Activated naive CD8-positive, alpha-beta T cell treated with anti-CD3 and anti-CD28 coated beads, Interleukin-2, amount 50 U/mL, for 24 hours (primary cell): ENCODE data around the gene CCDC149.

Experiments
- ATAC-seq: fragments of 150-1000 bp; cut with Tn5 transposase; one replicate; pipeline ENCODE4 v1.10.0; 2021
- DNase-seq: peaks from one replicate; pipeline ENCODE4 v3.0.0; 2021
- H3K27ac Mint-ChIP-seq: one replicate; pipeline ENCODE4 v1.8.0; 2021; ENCODE audit warnings: mild to moderate bottlenecking, mixed read lengths
- H3K27me3 Mint-ChIP-seq: one replicate; pipeline ENCODE4 v1.8.0; 2021; ENCODE audit warnings: mixed read lengths
- H3K36me3 Mint-ChIP-seq: one replicate; pipeline ENCODE4 v1.8.0; 2021; ENCODE audit warnings: low read depth, mixed read lengths
- H3K4me1 Mint-ChIP-seq: one replicate; pipeline ENCODE4 v1.8.0; 2021; ENCODE audit warnings: mixed read lengths
- H3K4me3 Mint-ChIP-seq: one replicate; pipeline ENCODE4 v1.8.0; 2021; ENCODE audit warnings: mild to moderate bottlenecking, moderate library complexity, mixed read lengths
- H3K9me3 Mint-ChIP-seq: one replicate; pipeline ENCODE4 v1.8.0; 2021; ENCODE audit warnings: mixed read lengths

CCDC149 gene

DNA sequence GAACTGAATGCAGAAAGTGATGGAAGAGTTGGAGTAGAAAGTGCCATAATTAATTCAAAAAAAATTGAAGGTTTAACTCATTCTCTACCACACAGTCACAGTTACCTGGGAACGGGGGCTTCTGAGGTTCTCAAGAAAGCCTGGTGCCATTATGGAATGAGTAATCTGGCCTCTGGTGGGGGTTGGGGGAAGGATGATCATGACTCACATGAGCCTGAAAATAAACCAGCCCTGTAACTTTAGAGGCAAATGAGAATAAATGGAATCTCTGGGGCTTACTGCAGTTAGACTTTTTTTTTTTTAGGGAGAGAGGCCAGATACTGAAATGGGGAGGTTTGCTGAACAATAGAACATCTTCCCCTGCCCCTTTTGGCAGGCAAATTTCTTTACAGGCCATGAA lies 62.2 kb downstream of the CCDC149 start:
- H3K27me3 Mint-ChIP-seq = peaks cover 4% of the 10 kb centered on the region
- H3K9me3 Mint-ChIP-seq = no peaks in the 10 kb centered on the region
- ATAC-seq = no peak
- H3K4me1 Mint-ChIP-seq = no peaks in the 10 kb centered on the region
- no peaks in the 10 kb centered on the region for H3K36me3 Mint-ChIP-seq
- no peak overlapping the region for H3K4me3 Mint-ChIP-seq
- H3K27ac Mint-ChIP-seq = no peak overlapping the region
- DNase-seq = no peak

DNA sequence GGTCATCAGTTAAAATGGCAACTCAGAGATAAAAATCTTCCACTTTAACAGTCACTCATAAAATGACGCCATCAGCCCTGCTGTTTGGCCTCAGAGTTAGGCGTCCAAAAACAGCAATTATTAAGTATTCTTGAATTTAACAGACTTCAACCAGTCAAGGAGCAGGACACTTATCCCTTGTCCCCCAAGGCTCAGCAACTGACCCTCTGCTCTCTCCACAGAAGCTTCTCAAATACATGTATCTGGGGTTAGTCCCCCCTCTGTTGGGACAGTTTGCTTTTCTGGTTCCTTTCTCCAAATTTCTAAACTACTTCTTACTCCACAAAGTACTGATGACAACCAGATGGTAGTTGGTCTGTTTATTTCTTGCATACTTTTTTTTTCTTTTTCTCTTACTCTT lies 63.1 kb downstream of the CCDC149 start:
- Mint-ChIP-seq H3K27ac (no peak overlapping the region), H3K27me3 (peaks cover 4% of the 10 kb centered on the region), H3K4me3 (no peak overlapping the region), H3K36me3 (no peaks in the 10 kb centered on the region), H3K4me1 (no peaks in the 10 kb centered on the region), H3K9me3 (no peaks in the 10 kb centered on the region)
- no peak for DNase-seq
- ATAC-seq = no peak

- Mint-ChIP-seq H3K27me3 (peaks cover 4% of the 10 kb centered on the region), H3K4me3 (no peak overlapping the region), H3K9me3 (no peaks in the 10 kb centered on the region), H3K4me1 (no peaks in the 10 kb centered on the region), H3K36me3 (no peaks in the 10 kb centered on the region), H3K27ac (no peak overlapping the region)
- no peak for ATAC-seq
- no peak for DNase-seq
These were observed 63.5 kb downstream of the CCDC149 start for GRCh38 chr4:24849351-24849750.

GRCh38 chr4:24846716-24847115 lies 66.1 kb downstream of the CCDC149 start:
- Mint-ChIP-seq H3K4me1 (no peaks in the 10 kb centered on the region), H3K27me3 (no peaks in the 10 kb centered on the region), H3K27ac (no peak overlapping the region), H3K9me3 (no peaks in the 10 kb centered on the region), H3K4me3 (no peak overlapping the region), H3K36me3 (no peaks in the 10 kb centered on the region)
- ATAC-seq (no peak), DNase-seq (no peak)

- H3K27me3 Mint-ChIP-seq = no peaks in the 10 kb centered on the region
- no peaks in the 10 kb centered on the region for H3K36me3 Mint-ChIP-seq
- DNase-seq (no peak), ATAC-seq (no peak)
- H3K4me3 Mint-ChIP-seq = no peak overlapping the region
- H3K9me3 Mint-ChIP-seq = no peaks in the 10 kb centered on the region
- no peaks in the 10 kb centered on the region for H3K4me1 Mint-ChIP-seq
- H3K27ac Mint-ChIP-seq = no peak overlapping the region
These were observed 66.9 kb downstream of the CCDC149 start for GRCh38 chr4:24845902-24846301.

DNA sequence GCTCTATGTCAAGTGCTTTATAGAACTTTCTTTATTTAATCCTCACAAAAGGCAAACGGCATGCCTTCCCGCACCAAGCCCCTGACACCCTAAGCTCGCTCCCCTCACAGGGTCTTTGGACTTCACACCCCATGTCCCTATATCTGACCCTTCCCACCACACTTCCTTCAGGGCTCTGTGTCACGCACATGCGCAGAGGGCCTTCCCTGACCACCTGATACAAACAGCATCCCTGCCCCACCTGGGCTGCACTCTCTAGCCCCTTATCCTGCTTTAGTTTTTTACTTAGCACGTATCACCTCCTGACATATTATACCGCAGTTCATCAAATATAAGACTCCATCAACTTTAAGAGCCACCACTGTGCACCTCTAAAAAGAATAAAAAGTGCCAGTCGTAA lies 67.7 kb downstream of the CCDC149 start:
- H3K36me3 Mint-ChIP-seq = no peaks in the 10 kb centered on the region
- no peaks in the 10 kb centered on the region for H3K4me1 Mint-ChIP-seq
- H3K27ac Mint-ChIP-seq = no peak overlapping the region
- no peaks in the 10 kb centered on the region for H3K9me3 Mint-ChIP-seq
- no peak for DNase-seq
- no peak overlapping the region for H3K4me3 Mint-ChIP-seq
- H3K27me3 Mint-ChIP-seq = no peaks in the 10 kb centered on the region
- ATAC-seq = no peak

- Mint-ChIP-seq H3K27ac (no peak overlapping the region), H3K4me3 (no peak overlapping the region), H3K27me3 (no peaks in the 10 kb centered on the region), H3K36me3 (no peaks in the 10 kb centered on the region), H3K4me1 (no peaks in the 10 kb centered on the region), H3K9me3 (no peaks in the 10 kb centered on the region)
- no peak for DNase-seq
- ATAC-seq = no peak
These were observed 69.7 kb downstream of the CCDC149 start for GRCh38 chr4:24843096-24843495.

DNA sequence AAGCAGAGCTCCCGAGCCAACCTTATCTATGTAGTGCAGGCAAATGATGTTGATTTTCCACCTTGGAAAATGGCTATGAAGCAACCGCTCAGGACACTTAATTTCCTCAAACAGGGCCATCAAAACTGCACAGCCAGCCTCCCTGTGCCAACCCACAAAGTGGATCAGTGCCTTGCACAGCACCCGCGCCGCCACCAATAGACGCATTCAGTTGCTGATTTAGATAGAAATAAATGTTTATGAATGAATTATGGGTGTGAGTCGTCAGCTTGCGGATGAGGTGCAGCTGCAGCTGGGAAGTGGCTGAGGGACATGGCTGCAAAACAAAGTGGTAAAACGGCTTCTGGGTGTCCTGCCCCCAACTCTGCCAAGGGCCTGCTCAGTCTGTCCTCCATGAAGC lies 70.5 kb downstream of the CCDC149 start:
- no peaks in the 10 kb centered on the region for H3K27me3 Mint-ChIP-seq
- H3K9me3 Mint-ChIP-seq = no peaks in the 10 kb centered on the region
- no peak overlapping the region for H3K27ac Mint-ChIP-seq
- no peak for DNase-seq
- H3K4me3 Mint-ChIP-seq = no peak overlapping the region
- no peak for ATAC-seq
- H3K36me3 Mint-ChIP-seq = no peaks in the 10 kb centered on the region
- H3K4me1 Mint-ChIP-seq = no peaks in the 10 kb centered on the region

GRCh38 chr4:24840826-24841543 lies 71.9 kb downstream of the CCDC149 start:
- Mint-ChIP-seq H3K9me3 (no peaks in the 10 kb centered on the region), H3K4me3 (no peak overlapping the region), H3K27me3 (no peaks in the 10 kb centered on the region), H3K27ac (no peak overlapping the region), H3K4me1 (no peaks in the 10 kb centered on the region), H3K36me3 (no peaks in the 10 kb centered on the region)
- DNase-seq (no peak), ATAC-seq (no peak)

DNA sequence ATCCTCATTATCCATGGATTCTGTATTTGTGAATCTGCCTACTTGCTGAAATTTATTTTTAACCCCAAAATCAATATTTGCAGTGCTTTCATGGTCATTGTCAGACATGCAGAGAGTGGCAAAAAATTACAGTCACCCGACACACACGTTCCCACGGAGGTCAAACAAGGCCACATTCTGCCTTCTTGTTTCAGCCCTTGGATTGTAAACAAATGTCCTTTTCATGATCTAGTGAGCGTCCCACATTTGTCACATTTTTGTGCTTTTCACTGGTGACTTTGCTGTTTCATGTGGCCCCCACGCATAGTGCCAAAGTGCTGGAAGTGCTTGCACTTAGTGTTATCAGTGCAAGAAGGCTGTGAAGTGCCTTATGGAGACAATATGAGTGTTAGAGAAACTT lies 72.5 kb downstream of the CCDC149 start:
- ATAC-seq (no peak), DNase-seq (no peak)
- H3K4me1 Mint-ChIP-seq = no peaks in the 10 kb centered on the region
- no peak overlapping the region for H3K4me3 Mint-ChIP-seq
- no peaks in the 10 kb centered on the region for H3K9me3 Mint-ChIP-seq
- H3K27ac Mint-ChIP-seq = no peak overlapping the region
- no peaks in the 10 kb centered on the region for H3K27me3 Mint-ChIP-seq
- H3K36me3 Mint-ChIP-seq = no peaks in the 10 kb centered on the region

- Mint-ChIP-seq H3K4me1 (no peaks in the 10 kb centered on the region), H3K4me3 (no peak overlapping the region), H3K9me3 (no peaks in the 10 kb centered on the region), H3K27ac (no peak overlapping the region), H3K36me3 (no peaks in the 10 kb centered on the region), H3K27me3 (no peaks in the 10 kb centered on the region)
- no peak for ATAC-seq
- DNase-seq = no peak
These were observed 75.1 kb downstream of the CCDC149 start for GRCh38 chr4:24837781-24838180.

DNA sequence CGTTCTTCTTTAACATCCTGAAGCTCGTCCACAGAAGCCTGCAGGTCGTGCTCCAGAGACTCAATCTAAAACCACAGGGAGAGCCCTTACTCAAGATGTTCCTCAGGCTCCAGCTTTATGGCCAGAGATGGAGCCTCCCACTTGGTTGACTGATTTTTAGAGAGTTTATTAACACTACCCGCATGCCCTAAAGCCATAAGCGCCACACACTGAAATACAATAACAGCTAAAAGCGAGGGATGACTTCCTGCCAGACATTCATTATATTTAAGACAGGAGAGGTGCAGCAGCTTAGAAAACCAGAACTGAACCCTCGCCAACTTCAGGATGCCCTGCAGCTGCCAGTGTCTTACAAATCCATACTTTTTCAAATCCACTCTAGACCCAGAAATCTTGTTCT lies 75.5 kb downstream of the CCDC149 start:
- Mint-ChIP-seq H3K4me3 (no peak overlapping the region), H3K36me3 (no peaks in the 10 kb centered on the region), H3K27me3 (no peaks in the 10 kb centered on the region), H3K9me3 (no peaks in the 10 kb centered on the region), H3K27ac (no peak overlapping the region), H3K4me1 (no peaks in the 10 kb centered on the region)
- DNase-seq (no peak), ATAC-seq (no peak)

DNA sequence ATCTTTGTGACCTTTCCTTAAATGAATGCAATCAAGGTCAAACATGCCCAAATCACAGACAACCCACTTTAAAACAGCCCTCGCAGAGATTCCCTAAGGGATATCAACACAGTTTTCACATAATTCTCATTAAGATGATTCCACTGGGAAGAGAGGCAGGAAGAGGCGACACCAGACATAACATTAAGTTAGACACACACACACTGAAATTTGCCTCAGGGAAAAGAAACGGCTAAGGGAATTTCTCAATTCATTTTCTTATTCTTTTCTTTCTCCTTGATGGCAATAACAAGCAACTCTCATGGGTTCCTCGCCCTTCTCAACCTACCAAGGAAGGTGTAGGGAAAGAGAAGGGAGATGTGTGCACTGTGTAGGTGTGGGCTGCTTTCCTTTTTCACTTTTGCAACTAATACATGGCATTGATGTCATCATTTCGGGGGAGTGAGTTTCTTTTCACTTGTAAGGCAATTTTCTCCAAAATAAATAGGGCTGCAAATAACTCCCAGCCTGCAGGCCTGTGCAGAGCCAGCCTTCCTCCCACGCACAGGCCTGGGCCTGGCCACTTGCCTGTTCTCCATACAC lies 76.1 kb downstream of the CCDC149 start:
- Mint-ChIP-seq H3K4me3 (no peak overlapping the region), H3K4me1 (no peaks in the 10 kb centered on the region), H3K27ac (no peak overlapping the region)

GRCh38 chr4:24835696-24836095 lies 77.1 kb downstream of the CCDC149 start:
- H3K9me3 Mint-ChIP-seq = no peaks in the 10 kb centered on the region
- ATAC-seq (no peak), DNase-seq (no peak)
- no peaks in the 10 kb centered on the region for H3K36me3 Mint-ChIP-seq
- H3K4me3 Mint-ChIP-seq = no peak overlapping the region
- no peaks in the 10 kb centered on the region for H3K27me3 Mint-ChIP-seq
- no peak overlapping the region for H3K27ac Mint-ChIP-seq
- H3K4me1 Mint-ChIP-seq = no peaks in the 10 kb centered on the region

More for the DNA sequence above, 76.1 kb downstream of the CCDC149 start:
- Mint-ChIP-seq H3K36me3 (no peaks in the 10 kb centered on the region), H3K27me3 (no peaks in the 10 kb centered on the region), H3K9me3 (no peaks in the 10 kb centered on the region)
- ATAC-seq (no peak), DNase-seq (no peak)

DNA sequence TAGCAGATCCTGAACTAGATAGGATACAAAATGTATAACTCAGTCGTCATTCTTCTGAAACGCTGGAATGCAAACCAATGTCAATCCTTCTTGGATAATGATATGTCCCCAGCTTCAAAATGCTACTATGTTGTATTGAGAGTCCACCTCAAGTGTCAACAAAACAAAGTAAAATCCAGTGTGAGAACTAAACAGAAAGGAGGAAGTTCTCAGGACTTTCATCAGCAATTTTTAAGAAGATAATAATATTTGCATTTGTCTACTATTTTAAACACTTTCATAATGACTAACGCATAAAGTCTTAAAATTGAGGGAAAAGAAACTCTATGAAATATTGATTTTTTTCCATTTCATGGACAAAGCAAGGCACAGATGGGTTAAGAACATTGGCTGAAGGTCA lies 81.2 kb downstream of the CCDC149 start:
- no peaks in the 10 kb centered on the region for H3K36me3 Mint-ChIP-seq

DNA sequence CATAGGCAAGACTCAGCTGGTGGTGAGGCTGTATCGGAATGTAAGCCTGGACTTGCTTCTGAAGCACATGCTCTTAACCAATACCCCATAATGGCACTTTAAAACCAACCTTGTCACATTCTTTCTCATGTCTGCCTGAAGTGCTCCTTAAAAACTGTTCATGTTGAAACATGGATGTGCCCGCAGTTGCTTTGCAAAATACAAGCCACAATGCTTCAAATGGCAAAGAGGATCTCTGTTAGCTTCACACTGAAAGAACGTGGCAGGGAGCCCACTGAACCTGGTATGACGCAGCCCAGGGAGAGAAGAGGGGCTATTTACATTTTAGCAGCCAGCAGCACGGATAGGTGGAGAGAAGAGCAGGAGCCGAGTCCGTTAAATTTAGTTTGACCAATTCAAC lies 88.1 kb downstream of the CCDC149 start:
- Mint-ChIP-seq H3K27ac (no peak overlapping the region), H3K4me1 (no peaks in the 10 kb centered on the region), H3K4me3 (no peak overlapping the region), H3K9me3 (no peaks in the 10 kb centered on the region), H3K36me3 (no peaks in the 10 kb centered on the region), H3K27me3 (peaks cover 10% of the 10 kb centered on the region)
- no peak for ATAC-seq
- no peak for DNase-seq

More for the DNA sequence above, 81.2 kb downstream of the CCDC149 start:
- DNase-seq = no peak
- ATAC-seq = no peak
- Mint-ChIP-seq H3K4me3 (no peak overlapping the region), H3K27me3 (peaks cover 6% of the 10 kb centered on the region), H3K4me1 (no peaks in the 10 kb centered on the region), H3K9me3 (no peaks in the 10 kb centered on the region), H3K27ac (no peak overlapping the region)
